NCI-H2196 treated with DMSO at 0.1 percent for 48 hours (cell line): ENCODE data around the gene TELO2.
"Not testable (repeated sequence)": the region's sequence is repeated elsewhere in the genome, so short reads cannot be mapped to it uniquely, and the experiment has no call there.

Source experiments
- DNase-seq: peaks from one replicate; lab custom pipeline; 2025; ENCODE audit not compliant: unreplicated experiment; lab: John Stamatoyannopoulos, UW

TELO2 gene

GRCh38 chr16:1474796-1475551 lies 18.2 kb upstream of the TELO2 start, which contains the start of gene CLCN7:
Gene CLCN7 (minus strand): TSS chr16:1475028. CDS start chr16:1474974, 54 bp downstream.
- peak; percentile 83 for DNase-seq

GRCh38 chr16:1475552-1476114 lies 17.5 kb upstream of the TELO2 start:
- DNase-seq = no peak

- DNase-seq = no peak
Measured at GRCh38 chr16:1477033-1477432, 16.1 kb upstream of the TELO2 start.

GRCh38 chr16:1478937-1479336 lies 14.2 kb upstream of the TELO2 start:
- DNase-seq = not testable (repeated sequence)

GRCh38 chr16:1481906-1482835 lies 11.0 kb upstream of the TELO2 start:
- no peak for DNase-seq

GRCh38 chr16:1485847-1486496 lies 7.2 kb upstream of the TELO2 start:
- no peak for DNase-seq

- DNase-seq = no peak
Measured at GRCh38 chr16:1486551-1487390, 6.4 kb upstream of the TELO2 start.

- DNase-seq = no peak
Measured at GRCh38 chr16:1487395-1488053, 5.6 kb upstream of the TELO2 start.

GRCh38 chr16:1488054-1488601 lies 5.0 kb upstream of the TELO2 start:
- no peak for DNase-seq

GRCh38 chr16:1488619-1489018 lies 4.5 kb upstream of the TELO2 start, which contains the start of gene PTX4:
Gene PTX4 (minus strand): TSS chr16:1488944. CDS start chr16:1488909, 35 bp downstream.
- no peak for DNase-seq

- DNase-seq = no peak
Measured at GRCh38 chr16:1489077-1489476, 4.1 kb upstream of the TELO2 start.

- peak; percentile 24 for DNase-seq
Measured at GRCh38 chr16:1491327-1491726, 1.8 kb upstream of the TELO2 start.

- peak; percentile 13 for DNase-seq
Measured at GRCh38 chr16:1492082-1492922, 858 bp upstream of the TELO2 start.

- no peak for DNase-seq
Measured at GRCh38 chr16:1493746-1494094, 560 bp downstream of the TELO2 start.

- DNase-seq = no peak
Measured at GRCh38 chr16:1494129-1494640, 1.0 kb downstream of the TELO2 start.

- DNase-seq = no peak
Measured at GRCh38 chr16:1494711-1495110, 1.6 kb downstream of the TELO2 start.

GRCh38 chr16:1495211-1495888 lies 2.2 kb downstream of the TELO2 start:
- DNase-seq = no peak

- no peak for DNase-seq
Measured at GRCh38 chr16:1495889-1496262, 2.7 kb downstream of the TELO2 start.
